DMS53 treated with DMSO at 0.1 percent for 48 hours (cell line): Measurements from ENCODE around the gene IFIT3.

Experiments used
- DNase-seq: peaks from one replicate; lab custom pipeline; 2025; ENCODE audit not compliant: unreplicated experiment; lab: John Stamatoyannopoulos, UW

IFIT3 gene

GRCh38 chr10:89389254-89389653 lies 61.5 kb downstream of the IFIT3 start:
- DNase-seq, result peak; percentile 54
